Vagina (tissue), 2 donors: ENCODE measurements around the gene ALKBH3. TPM values are rescaled to one million over a fixed set of nuclear protein-coding genes. Genes with fewer than 3 reads are reported as not detected.

ENCODE experiments used
- DNase-seq, 2 donors: peaks; one replicate each; pipeline ENCODE4 v3.0.0-alpha.2; 2017; ENCODE audit errors: extremely low spot score in 2 of 2
- H3K27ac ChIP-seq: fragments of 200-600 bp; sonication (generic); one replicate; pipeline ENCODE4 v1.5.1; 2019
- H3K27me3 ChIP-seq: fragments of 200-600 bp; sonication (generic); one replicate; pipeline ENCODE4 v1.5.1; 2019
- H3K36me3 ChIP-seq, 2 donors: fragments of 200-600 bp; sonication (generic); one replicate each; pipeline ENCODE4 v1.5.1; 2017 to 2019
- H3K4me1 ChIP-seq: fragments of 200-600 bp; sonication (generic); one replicate; pipeline ENCODE4 v1.5.1; 2019
- H3K4me3 ChIP-seq, 2 donors: fragments of 200-600 bp; sonication (generic); 1 replicate in 1 of 2; 2 replicates in 1 of 2; pipeline ENCODE4 v1.5.1; 2016 to 2019
- H3K9me3 ChIP-seq: fragments of 200-600 bp; sonication (generic); one replicate; pipeline ENCODE4 v1.5.1; 2019
- CTCF ChIP-seq, 3 experiments: fragments of 450-650 bp in 2 of 3; fragments of 200-600 bp in 1 of 3; sonication (generic) in 1 of 3; IDR thresholded peaks; one replicate each; pipeline ENCODE4 v1.5.1; 2017 to 2019; ENCODE audit warnings: antibody characterized with exemption in 3 of 3, mild to moderate bottlenecking in 2 of 3, moderate library complexity in 2 of 3
- POLR2A ChIP-seq, 2 donors: fragments of 450-650 bp; IDR thresholded peaks; one replicate each; pipeline ENCODE4 v1.6.1; 2017; ENCODE audit warnings: antibody characterized with exemption in 2 of 2, mild to moderate bottlenecking in 2 of 2, moderate library complexity in 2 of 2
- POLR2AphosphoS5 ChIP-seq, 2 donors: sonication (generic); formaldehyde crosslinking; IDR thresholded peaks; one replicate each; pipeline ENCODE4 v1.9.0; 2017; ENCODE audit warnings: antibody characterized with exemption in 2 of 2, mild to moderate bottlenecking in 2 of 2, low read depth in 1 of 2; ENCODE audit not compliant: insufficient read depth in 1 of 2
- intact Hi-C: fragments of 100-400 bp; cut with DNase I; formaldehyde crosslinking; loops from one replicate; pipeline ENCODE4 v1.15.1; 2023
- total RNA-seq: library from RNA; depleted of rRNA; stranded (reverse); fragments of >200 nt; gene quantifications from one replicate; pipeline ENCODE4 v1.2.3, GENCODE V29; 2016

Gene ALKBH3
- total RNA-seq, 1 donor from 2014 or later, result 33.4 TPM

- no peak for DNase-seq
- Histone ChIP-seq H3K36me3 (peaks cover 0 to 8% of the 10 kb centered on the region in 2 donors), H3K4me3 (no peak overlapping the region), H3K9me3 (no peaks in the 10 kb centered on the region), H3K4me1 (no peaks in the 10 kb centered on the region), H3K27me3 (no peaks in the 10 kb centered on the region), H3K27ac (no peak overlapping the region)
- intact Hi-C loops, result no loop called here
- TF ChIP-seq POLR2AphosphoS5 (IDR thresholded peaks at IDR 0.05; ENCODE audit: insufficient read depth in 1 of 2, low read depth in 1 of 2) (no peak), POLR2A (IDR thresholded peaks at IDR 0.05) (no peak), CTCF (IDR thresholded peaks at IDR 0.05) (no peak)
These were observed 26.9 kb upstream of the ALKBH3 start for GRCh38 chr11:43853781-43854180.

GRCh38 chr11:43856993-43857392 is 23.6 kb upstream of the ALKBH3 start:
- Histone ChIP-seq H3K9me3 (no peaks in the 10 kb centered on the region), H3K27ac (no peak overlapping the region), H3K4me3 (no peak overlapping the region), H3K27me3 (no peaks in the 10 kb centered on the region), H3K4me1 (no peaks in the 10 kb centered on the region), H3K36me3 (peaks cover 0 to 8% of the 10 kb centered on the region in 2 donors)
- TF ChIP-seq CTCF (IDR thresholded peaks at IDR 0.05) (no peak), POLR2AphosphoS5 (IDR thresholded peaks at IDR 0.05; ENCODE audit: insufficient read depth in 1 of 2, low read depth in 1 of 2) (no peak), POLR2A (IDR thresholded peaks at IDR 0.05) (no peak)
- intact Hi-C loops, result no loop called here
- DNase-seq, result no peak

GRCh38 chr11:43861141-43861540 is 19.5 kb upstream of the ALKBH3 start:
- TF ChIP-seq POLR2AphosphoS5 (IDR thresholded peaks at IDR 0.05; ENCODE audit: insufficient read depth in 1 of 2, low read depth in 1 of 2) (no peak), POLR2A (IDR thresholded peaks at IDR 0.05) (no peak), CTCF (IDR thresholded peaks at IDR 0.05) (no peak)

GRCh38 chr11:43866520-43866919 is 14.1 kb upstream of the ALKBH3 start:
- no peaks in the 10 kb centered on the region for H3K4me1 ChIP-seq
- no peak for TF ChIP-seq POLR2A (IDR thresholded peaks at IDR 0.05)
- no peak for TF ChIP-seq POLR2AphosphoS5 (IDR thresholded peaks at IDR 0.05; ENCODE audit: insufficient read depth in 1 of 2, low read depth in 1 of 2)
- TF ChIP-seq CTCF (IDR thresholded peaks at IDR 0.05), result no peak
- no peak for DNase-seq
- no peaks in the 10 kb centered on the region for H3K27me3 ChIP-seq
- H3K27ac ChIP-seq, result no peak overlapping the region
- H3K9me3 ChIP-seq, result no peaks in the 10 kb centered on the region
- H3K36me3 ChIP-seq, result no peaks in the 10 kb centered on the region
- intact Hi-C loops, result no loop called here
- no peak overlapping the region for H3K4me3 ChIP-seq

More at GRCh38 chr11:43861141-43861540, 19.5 kb upstream of the ALKBH3 start:
- H3K4me1 ChIP-seq, result no peaks in the 10 kb centered on the region
- H3K27ac ChIP-seq, result no peak overlapping the region
- H3K36me3 ChIP-seq, result no peaks in the 10 kb centered on the region
- no peaks in the 10 kb centered on the region for H3K9me3 ChIP-seq
- H3K4me3 ChIP-seq, result no peak overlapping the region
- intact Hi-C loops, result no loop called here
- DNase-seq, result no peak
- H3K27me3 ChIP-seq, result no peaks in the 10 kb centered on the region

- Histone ChIP-seq H3K9me3 (no peaks in the 10 kb centered on the region), H3K4me3 (no peak overlapping the region), H3K4me1 (no peaks in the 10 kb centered on the region), H3K27ac (no peak overlapping the region), H3K36me3 (no peaks in the 10 kb centered on the region), H3K27me3 (no peaks in the 10 kb centered on the region)
- intact Hi-C loops, result no loop called here
- no peak for DNase-seq
- no peak for TF ChIP-seq CTCF (IDR thresholded peaks at IDR 0.05)
- no peak for TF ChIP-seq POLR2AphosphoS5 (IDR thresholded peaks at IDR 0.05; ENCODE audit: insufficient read depth in 1 of 2, low read depth in 1 of 2)
- no peak for TF ChIP-seq POLR2A (IDR thresholded peaks at IDR 0.05)
These were observed 13.7 kb upstream of the ALKBH3 start for GRCh38 chr11:43866969-43867368.
